Measurements from ENCODE around the gene R3HDM2.
"Not testable (repeated sequence)": the region's sequence is repeated elsewhere in the genome, so short reads cannot be mapped to it uniquely, and the experiment has no call there.

The R3HDM2 gene

GRCh38 chr12:57320639-57321038 is 110.2 kb downstream of the R3HDM2 start:
- no peak for DNase-seq

GRCh38 chr12:57319678-57320469 is 111.0 kb downstream of the R3HDM2 start:
- DNase-seq, result no peak

- no peak for DNase-seq
These were observed 115.2 kb downstream of the R3HDM2 start for GRCh38 chr12:57315681-57316080.

GRCh38 chr12:57312287-57312686 is 118.6 kb downstream of the R3HDM2 start:
- not testable (repeated sequence) for DNase-seq

GRCh38 chr12:57309420-57309819 is 121.4 kb downstream of the R3HDM2 start:
- DNase-seq, result no peak

GRCh38 chr12:57300961-57301584 is 129.8 kb downstream of the R3HDM2 start:
- no peak for DNase-seq

GRCh38 chr12:57299514-57300016 is 131.3 kb downstream of the R3HDM2 start:
- peak; percentile 69 for DNase-seq

GRCh38 chr12:57296291-57296690 is 134.6 kb downstream of the R3HDM2 start:
- DNase-seq, result no peak

- DNase-seq, result not testable (repeated sequence)
These were observed 148.8 kb downstream of the R3HDM2 start for GRCh38 chr12:57282073-57282472.

GRCh38 chr12:57280211-57281062 is 150.4 kb downstream of the R3HDM2 start:
- peak; percentile 48 for DNase-seq

GRCh38 chr12:57278465-57279381 is 152.1 kb downstream of the R3HDM2 start:
- no peak for DNase-seq

GRCh38 chr12:57276935-57277563 is 153.8 kb downstream of the R3HDM2 start:
- DNase-seq, result no peak

- not testable (repeated sequence) for DNase-seq
These were observed 154.6 kb downstream of the R3HDM2 start for GRCh38 chr12:57276233-57276632.

- no peak for DNase-seq
These were observed 157.3 kb downstream of the R3HDM2 start for GRCh38 chr12:57273516-57273915.

GRCh38 chr12:57272337-57273151 is 158.3 kb downstream of the R3HDM2 start:
- DNase-seq, result peak; percentile 42

- no peak for DNase-seq
These were observed 159.8 kb downstream of the R3HDM2 start for GRCh38 chr12:57270966-57271470.

- DNase-seq, result no peak
These were observed 162.6 kb downstream of the R3HDM2 start for GRCh38 chr12:57268264-57268663.

- no peak for DNase-seq
These were observed 164.2 kb downstream of the R3HDM2 start for GRCh38 chr12:57266681-57267080.

- DNase-seq, result no peak
These were observed 167.7 kb downstream of the R3HDM2 start for GRCh38 chr12:57263096-57263495.

- DNase-seq, result no peak
These were observed 168.6 kb downstream of the R3HDM2 start for GRCh38 chr12:57262126-57262822.

All from NCI-H2029 treated with DMSO at 0.1 percent for 48 hours (cell line).